H1 (cell line): Measurements from ENCODE around the gene STAG1. TPM values are rescaled to one million over a fixed set of nuclear protein-coding genes. Genes with fewer than 3 reads are reported as not detected.

Experiments used
- CREB1 ChIP-seq: IDR thresholded peaks from 2 replicates; pipeline ENCODE4 v1.6.1; 2012; ENCODE audit warnings: inconsistent platforms
- KDM1A ChIP-seq: fragments of 200-600, 300-600 bp; sonication (generic); IDR thresholded peaks from 2 replicates; pipeline ENCODE4 v1.7.1; 2016; ENCODE audit warnings: mild to moderate bottlenecking, low read length, borderline replicate concordance
- SIRT6 ChIP-seq: IDR thresholded peaks from one replicate; pipeline ENCODE4 v1.7.1; 2012; ENCODE audit warnings: low read length, inconsistent platforms
- YY1 ChIP-seq: IDR thresholded peaks from 2 replicates; pipeline ENCODE4 v1.6.1; 2011; ENCODE audit warnings: low read depth, mild to moderate bottlenecking, low read length
- polyA plus RNA-seq, 7 experiments: library from polyadenylated mRNA; depleted of rRNA in 3 of 7; stranded (reverse) in 5 of 7; unstranded in 2 of 7; fragments of >200 nt in 5 of 7; fragments of 200-250 nt in 2 of 7; gene quantifications; 1 replicate in 5 of 7; 2 replicates in 1 of 7; 4 replicates in 1 of 7; pipeline versions ENCODE4 v1.2.1 to v1.2.3, GENCODE V29; 2011 to 2013; ENCODE audit warnings: missing spikeins in 2 of 7, mixed read lengths in 2 of 7
- total RNA-seq: library from RNA; stranded (reverse); fragmentation: NEBNext Ultra II Directional; extraction: Animal tissue kit (Norgen Biotek cat#: 25700); gene quantifications from 2 replicates; pipeline ENCODE4 v1.2.1, GENCODE V29; 2021

The STAG1 gene
- total and polyA plus RNA-seq, 2 of the 8 experiments (the other 6 are each of a cell fraction or from before 2014, with no cell fraction given) = 4.6 to 23.4 TPM

DNA sequence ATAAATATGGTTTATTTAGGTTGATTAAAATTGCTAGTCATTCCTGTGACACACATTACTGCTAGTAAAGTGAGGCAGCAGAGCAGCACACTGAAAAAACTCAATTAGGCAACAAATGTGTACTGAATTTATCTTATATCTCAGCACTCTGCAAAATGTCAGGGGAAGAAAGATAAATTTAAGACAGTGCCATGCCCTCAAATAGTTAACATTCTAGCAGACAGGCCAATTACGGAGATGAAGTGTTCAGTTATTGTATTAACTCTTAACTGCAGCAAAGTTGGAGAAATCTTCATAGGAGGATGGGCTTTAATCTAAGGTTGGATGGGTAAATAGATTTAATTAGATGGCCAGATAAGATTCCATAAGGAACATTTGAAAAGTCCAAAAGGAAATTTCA, 374.2 kb downstream of the STAG1 start (continued):
- TF ChIP-seq KDM1A (no peak), SIRT6 (no peak), YY1 (no peak), CREB1 (no peak)
- TF ChIP-seq, all 59 proteins: peak for 0
